HG03103 (cell line): ENCODE results near the gene BTNL8.

Source experiments
- ATAC-seq: cut with Tn5 transposase; IDR thresholded peaks from one replicate; pipeline ENCODE4 v1.9.1; 2021; ENCODE audit warnings: low read depth; ENCODE audit not compliant: unreplicated experiment

BTNL8 gene, protein sequence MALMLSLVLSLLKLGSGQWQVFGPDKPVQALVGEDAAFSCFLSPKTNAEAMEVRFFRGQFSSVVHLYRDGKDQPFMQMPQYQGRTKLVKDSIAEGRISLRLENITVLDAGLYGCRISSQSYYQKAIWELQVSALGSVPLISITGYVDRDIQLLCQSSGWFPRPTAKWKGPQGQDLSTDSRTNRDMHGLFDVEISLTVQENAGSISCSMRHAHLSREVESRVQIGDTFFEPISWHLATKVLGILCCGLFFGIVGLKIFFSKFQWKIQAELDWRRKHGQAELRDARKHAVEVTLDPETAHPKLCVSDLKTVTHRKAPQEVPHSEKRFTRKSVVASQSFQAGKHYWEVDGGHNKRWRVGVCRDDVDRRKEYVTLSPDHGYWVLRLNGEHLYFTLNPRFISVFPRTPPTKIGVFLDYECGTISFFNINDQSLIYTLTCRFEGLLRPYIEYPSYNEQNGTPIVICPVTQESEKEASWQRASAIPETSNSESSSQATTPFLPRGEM

GRCh38 chr5:180898621-180899246, at the start of gene BTNL8:
BTNL8 (plus strand) TSS chr5:180899159; CDS start chr5:180899311, 152 bp downstream.
- ATAC-seq, result no peak

DNA sequence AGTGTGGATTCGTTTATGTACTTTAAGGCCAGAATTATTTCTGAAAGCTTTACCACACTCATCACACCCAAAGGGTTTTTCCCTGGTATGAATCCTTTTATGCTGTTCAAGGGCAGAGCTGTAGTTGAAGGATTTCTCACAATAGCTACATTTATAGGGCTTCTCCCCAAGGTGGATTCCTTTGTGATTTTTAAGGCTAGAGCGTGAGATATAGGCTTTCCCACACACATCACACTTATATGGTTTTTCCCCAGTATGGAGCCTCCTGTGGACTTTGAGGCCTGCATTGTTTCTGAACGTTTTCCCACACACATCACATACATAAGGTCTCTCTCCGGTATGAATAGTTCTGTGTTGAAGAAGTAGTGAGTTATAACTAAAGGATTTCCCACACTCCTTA, 49.1 kb upstream of the BTNL8 start:
- ATAC-seq, result no peak

DNA sequence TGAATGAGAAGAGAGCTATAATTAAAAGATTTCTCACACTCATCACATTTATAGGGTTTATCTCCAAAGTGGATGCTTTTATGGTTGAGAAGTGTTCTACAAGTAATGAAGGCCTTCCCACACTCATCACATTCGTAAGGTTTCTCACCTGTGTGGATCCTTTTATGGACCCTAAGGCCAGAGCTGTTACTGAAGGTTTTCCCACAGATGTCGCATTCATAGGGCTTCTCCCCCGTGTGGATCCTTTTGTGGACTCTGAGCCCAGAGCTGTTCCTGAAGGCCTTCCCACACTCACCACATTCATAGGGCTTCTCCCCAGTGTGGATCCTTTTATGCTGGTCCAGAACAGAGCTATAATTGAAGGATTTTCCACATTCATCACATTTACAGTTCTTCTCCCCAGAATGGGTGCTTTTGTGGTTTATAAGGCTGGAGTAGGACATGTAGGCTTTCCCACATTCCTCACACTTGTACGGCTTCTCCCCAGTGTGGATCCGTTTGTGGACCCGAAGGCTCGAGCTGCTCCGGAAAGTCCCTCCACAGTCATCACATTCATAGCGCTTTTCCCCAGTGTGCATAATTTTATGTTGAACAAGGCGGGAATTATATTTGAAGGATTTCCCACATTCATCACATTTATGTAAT, 48.4 kb upstream of the BTNL8 start:
- ATAC-seq, result no peak

DNA sequence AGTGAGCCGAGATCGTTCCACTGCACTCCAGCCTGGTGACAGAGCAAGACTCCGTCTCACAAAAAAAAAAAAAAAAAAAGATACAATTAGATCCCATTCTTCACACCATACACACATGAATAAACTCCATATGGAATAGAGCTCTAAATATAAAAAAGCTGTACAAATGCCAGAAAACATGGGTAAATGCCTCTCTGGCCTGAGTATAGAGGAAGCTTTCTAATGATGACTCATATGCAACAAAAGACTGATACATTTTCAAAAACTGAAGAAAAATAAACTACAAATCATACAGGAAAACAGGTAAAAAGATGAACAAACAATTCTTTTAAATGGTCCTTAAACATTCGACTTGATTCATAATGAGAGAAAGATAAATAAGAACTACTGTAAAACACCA, 46.5 kb upstream of the BTNL8 start:
- ATAC-seq, result no peak

DNA sequence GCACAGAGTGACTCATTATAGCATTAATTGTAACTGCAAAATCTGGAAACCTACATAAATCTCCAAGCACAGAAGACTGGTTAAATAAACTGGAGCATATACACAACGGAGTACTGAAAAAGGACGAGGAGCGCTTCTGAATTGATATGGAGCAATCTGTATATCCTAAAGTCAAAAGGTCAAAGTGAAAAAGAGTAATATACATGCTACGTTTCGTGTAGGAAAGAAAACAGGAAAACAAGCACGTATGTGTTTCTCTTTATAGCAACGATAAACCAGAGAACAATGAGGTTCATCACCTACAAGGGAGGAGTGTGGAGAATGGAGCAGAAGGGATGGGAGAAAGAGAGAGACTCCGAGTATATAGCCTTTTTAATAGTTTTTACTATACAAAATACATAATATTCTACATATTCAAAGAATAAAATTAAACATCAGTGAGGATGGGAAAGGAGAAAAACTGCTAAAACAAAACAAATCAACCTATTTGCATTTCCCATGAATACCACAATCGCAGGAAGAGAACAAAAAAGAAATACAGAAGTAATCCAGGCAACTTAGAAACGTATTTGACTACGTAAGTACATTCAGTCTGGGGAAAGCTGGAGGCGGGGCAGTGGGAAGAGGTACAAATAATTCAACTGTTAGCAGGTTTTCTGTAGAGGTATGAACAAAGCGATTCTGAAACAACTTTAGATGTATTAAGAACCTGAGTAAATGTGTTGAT, 45.7 kb upstream of the BTNL8 start:
- ATAC-seq, result no peak

- no peak for ATAC-seq
Measured at GRCh38 chr5:180853848-180854176, 45.1 kb upstream of the BTNL8 start.

DNA sequence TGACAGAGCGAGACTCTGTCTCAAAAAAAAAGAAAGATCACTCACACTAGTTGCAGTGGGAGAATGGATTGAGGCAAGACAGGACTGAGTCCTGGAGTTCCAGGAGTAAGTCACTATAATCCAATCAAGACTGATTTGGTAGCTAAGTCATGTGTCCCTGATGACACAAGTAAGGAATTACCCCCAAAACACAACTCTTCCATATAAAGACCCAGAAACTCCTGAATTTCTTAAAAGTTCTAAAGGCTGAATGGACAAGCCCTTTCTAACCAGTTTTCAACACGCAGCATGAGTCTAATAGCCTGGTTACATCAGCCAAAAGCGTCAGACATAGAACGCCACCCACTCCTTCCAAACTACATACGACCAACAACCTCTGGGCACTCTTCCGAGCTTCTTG, 40.4 kb upstream of the BTNL8 start:
- ATAC-seq, result no peak

DNA sequence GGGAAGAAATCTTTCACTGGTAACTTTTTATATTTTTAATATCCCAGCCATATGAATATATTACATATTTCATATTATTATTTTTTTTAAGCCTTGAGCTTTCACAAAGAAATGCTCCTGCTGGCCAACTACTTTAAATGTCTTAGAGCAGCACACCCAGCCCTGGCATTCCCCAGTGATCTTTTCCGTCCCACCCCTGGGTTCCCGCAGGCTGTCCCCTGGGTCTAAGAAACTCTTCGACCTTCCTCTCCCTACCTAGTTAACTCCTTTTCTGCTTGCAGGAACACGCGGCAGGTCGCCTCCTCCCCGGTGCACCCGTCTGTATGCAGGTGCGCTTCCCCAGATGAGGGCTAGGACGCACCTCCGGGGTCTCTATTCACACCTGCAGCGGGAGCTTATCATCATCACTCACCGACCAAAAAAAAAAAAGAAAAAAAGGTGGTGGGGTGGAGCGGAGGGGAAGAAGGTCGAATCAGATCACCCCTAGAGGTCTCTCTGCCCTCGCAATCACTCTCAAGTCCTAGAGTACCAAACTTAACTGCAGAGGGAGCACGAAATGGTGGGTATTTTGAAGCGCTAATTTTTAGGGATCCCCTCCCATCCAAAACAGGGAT, 38.6 kb upstream of the BTNL8 start:
- ATAC-seq, result peak; percentile 41

DNA sequence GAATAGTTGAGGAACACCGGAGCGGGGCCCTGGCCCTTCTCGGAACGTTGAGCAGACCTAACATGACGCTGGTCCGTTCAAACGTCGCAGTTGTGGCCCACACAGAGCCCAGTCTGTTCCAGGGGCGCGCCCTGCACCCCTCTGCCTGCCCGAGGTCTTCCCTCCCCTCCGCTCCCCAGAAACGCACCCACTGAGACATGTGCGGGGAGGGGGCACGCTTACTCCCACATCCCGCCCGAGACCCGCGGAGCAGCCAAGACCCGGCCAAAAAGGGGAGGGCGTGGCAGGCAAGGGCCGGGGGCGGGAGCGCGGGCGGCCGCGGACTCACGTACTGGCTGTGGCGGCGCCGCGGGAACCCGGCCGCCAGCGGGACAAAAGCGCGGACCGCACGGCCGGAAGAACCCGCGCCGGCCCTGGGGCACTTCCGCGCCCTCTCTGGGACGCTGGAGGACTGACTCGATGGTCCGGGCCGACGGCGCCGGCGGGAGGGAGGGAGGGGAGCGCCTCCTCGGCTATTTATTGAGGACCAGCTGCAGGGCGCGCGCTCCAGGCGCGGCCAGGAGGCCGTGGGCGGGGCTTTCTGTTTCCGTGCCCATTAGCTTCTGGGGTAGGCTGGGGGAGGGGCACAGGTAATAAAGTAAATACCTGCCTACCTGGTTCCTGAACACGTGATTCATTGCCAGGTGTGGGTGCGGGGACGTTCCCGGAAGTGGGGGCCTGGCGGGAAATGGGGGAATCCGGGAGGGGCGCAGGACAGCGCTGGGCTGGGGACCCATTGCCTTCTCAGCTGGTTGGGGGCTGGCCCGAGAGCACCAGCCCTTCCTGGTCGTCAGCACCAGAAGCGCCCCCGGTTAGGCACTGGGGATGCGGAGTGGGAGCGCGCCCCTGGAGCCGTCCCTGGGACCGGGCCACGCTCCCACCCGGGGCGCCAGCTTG, 37.8 kb upstream of the BTNL8 start, which contains the start of gene ZFP62:
TSS of gene ZFP62 (minus strand) at position 390 of the 936 bp plus-strand sequence. CDS start at position 333, 57 bp downstream.
- ATAC-seq, result peak; percentile 75

DNA sequence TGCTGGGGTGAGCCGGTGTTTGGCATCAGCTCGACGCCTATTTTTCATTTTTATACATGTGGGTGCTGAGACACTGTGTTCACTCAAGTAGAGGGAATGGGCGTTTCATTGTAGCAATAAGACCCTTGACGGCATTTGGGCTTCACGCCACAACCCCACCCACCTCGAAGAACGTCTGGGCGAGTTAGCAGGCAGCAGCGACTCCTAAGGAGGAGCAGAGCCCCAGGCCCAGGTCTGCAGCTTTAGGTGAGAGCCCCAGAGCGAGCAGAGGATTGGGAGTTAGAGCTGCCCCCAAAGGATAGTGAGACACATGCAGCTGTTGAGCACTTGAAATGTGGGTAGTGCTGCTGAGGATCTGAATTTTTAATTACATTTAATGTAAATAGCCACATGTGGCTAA, 36.3 kb upstream of the BTNL8 start:
- no peak for ATAC-seq

DNA sequence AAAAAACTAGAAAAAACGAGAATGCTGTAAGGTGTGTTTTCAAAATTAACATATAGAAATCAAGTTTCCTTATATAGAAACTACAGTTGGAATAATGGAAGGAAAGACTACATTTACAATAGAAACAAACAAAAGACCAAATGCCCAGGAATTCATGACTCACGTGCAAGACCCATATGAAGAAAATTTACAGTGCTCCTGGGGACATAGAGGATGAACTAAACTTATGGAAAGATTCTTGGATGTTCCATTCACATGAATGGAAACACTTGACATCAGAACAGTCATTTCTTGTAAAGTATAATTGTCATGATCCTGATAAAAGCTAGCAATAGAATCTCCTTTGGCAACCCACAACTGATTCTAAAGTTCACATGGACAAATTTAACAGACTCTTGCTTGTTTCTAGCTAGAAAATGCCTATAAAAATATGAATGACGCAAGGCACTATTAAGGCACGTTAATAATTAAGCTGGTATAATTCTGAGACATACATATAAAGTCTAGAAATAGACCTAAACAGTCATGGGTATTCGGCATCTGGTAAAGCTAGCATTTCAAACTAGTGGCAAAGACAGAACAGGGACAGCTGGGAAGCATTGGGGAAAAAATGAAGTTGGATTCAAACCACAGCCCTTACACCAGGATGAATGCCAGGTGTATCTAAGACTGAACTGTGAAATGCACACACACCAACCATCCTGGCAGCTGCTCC, 32.8 kb upstream of the BTNL8 start:
- no peak for ATAC-seq

GRCh38 chr5:180866985-180867384, 32.0 kb upstream of the BTNL8 start:
- ATAC-seq, result no peak

DNA sequence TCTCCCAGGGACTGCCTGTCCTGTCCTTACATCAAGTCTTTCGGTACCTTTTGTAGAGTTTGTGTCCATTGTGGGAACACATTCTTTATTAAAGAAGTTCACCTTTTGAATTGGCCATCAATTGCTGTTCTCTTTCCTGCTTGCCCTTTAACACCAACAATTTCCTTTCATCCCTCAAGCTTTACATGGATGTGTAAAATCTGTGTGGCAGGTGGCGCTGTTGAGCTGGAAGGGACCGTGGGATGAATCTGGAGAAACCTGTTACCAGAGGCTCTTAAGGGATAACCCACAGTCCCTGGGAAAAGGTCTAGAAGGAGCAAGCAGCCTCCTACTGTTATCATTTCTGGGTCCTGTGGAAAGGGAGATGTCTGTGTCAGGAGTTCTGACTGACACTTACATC, 30.0 kb upstream of the BTNL8 start:
- ATAC-seq, result peak; percentile 54

- no peak for ATAC-seq
Measured at GRCh38 chr5:180869587-180869986, 29.4 kb upstream of the BTNL8 start.

DNA sequence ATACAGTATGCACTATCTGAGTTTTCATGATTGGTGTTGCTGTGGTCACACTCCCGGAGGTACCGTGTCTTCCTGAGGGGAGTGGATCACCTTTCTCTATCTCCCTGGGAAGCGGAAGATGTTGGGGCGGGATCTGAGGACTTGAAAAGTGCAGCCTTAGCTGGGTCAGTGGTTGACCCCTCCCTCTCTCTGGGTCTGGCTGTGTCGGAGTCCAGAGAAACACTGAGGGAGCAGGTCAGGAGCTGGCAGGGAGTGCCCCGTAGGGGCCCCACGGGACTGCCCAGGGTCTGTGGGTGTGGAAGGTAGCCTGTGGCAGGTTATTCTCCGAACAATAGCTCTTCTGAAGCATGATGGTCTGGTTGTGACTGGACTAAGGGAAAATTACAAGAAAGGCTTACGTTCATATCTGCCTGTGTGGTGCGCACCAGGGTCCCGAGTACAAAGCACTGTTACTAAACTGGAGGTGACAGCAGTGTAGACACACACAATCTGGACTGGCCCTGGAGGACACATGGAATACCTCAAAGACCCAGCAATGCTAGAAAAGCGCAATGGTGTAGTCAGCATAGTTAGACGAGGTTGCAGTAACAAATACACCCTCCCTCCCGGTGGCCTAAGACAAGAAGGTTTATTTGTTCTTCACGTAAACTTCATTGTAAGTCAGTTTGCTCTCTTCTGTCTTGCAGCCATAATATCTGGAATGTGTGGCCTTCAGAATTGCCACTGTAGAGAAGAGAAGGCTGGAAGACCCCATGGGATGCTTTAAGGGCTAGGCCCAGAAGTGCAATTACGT, 28.5 kb upstream of the BTNL8 start:
- ATAC-seq, result no peak

DNA sequence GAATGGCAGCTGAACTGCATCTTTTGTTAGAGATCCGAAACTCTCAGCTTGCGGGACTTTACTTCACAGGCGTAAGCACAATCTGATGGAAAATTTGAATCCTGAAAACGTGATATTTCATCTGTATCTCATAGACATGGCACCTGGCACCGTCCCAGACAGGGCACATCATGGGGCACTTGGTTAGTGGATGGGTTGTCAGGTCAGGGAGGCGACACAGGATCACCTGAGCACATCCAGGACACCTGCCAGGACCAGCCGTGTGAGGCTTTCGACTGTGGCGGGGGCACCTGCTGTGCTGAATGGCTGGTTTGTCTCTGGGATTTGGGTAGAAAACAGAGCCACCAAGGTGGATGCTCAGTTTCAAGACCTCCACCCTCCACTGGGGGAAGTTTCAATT, 26.5 kb upstream of the BTNL8 start:
- no peak for ATAC-seq

GRCh38 chr5:180873615-180874520, 25.1 kb upstream of the BTNL8 start:
- no peak for ATAC-seq
